Thyroid gland (tissue), 4 donors: Measurements from ENCODE around the gene PARP4.
"Not testable (repeated sequence)": the region's sequence is repeated elsewhere in the genome, so short reads cannot be mapped to it uniquely, and the experiment has no call there.

Experiments
- POLR2A ChIP-seq, 2 donors: fragments of 450-650 bp; IDR thresholded peaks; one replicate each; pipeline ENCODE4 v1.6.1; 2017; ENCODE audit warnings: antibody characterized with exemption in 2 of 2, mild to moderate bottlenecking in 2 of 2, moderate library complexity in 1 of 2
- TF ChIP-seq, protein P1 (sequence below), 6 experiments: fragments of 200-600 bp in 3 of 6; fragments of 450-650 bp in 3 of 6; sonication (generic) in 3 of 6; IDR thresholded peaks; one replicate each; pipeline ENCODE4 v1.5.1; 2016 to 2019; ENCODE audit warnings: antibody characterized with exemption in 6 of 6, mild to moderate bottlenecking in 2 of 6, inconsistent platforms in 1 of 6, moderate library complexity in 1 of 6

DNA sequence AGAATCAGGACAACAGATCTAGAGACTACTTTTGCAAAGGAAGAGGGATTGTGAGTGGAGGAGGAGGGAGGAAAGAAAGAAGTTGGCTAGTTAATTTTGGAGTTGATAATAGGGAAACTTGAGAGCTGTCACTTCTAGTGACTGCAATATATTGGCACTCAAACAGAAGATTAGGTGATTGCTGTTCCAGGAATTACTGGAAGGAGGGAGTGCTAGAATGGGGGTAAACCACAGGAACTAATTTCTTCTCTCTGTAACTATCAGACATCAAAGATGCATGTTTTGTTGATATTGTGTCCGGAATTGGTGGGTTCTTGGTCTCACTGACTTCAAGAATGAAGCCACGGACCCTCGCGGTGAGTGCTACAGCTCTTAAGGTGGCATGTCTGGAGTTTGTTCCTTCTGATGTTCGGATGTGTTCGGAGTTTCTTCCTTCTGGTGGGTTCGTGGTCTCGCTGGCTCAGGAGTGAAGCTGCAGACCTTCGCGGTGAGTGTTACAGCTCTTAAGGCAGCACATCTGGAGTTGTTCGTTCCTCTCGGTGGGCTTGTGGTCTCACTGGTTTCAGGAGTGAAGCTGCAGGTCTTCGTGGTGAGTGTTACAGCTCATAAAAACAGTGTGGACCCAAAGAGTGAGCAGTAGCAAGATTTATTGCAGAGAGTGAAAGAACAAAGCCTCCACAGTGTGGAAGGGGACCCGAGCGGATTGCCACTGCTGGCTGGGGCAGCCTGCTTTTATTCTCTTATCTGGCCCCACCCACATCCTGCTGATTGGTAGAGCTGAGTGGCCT lies 47.0 kb upstream of the PARP4 start:
- TF ChIP-seq, protein P1, sequence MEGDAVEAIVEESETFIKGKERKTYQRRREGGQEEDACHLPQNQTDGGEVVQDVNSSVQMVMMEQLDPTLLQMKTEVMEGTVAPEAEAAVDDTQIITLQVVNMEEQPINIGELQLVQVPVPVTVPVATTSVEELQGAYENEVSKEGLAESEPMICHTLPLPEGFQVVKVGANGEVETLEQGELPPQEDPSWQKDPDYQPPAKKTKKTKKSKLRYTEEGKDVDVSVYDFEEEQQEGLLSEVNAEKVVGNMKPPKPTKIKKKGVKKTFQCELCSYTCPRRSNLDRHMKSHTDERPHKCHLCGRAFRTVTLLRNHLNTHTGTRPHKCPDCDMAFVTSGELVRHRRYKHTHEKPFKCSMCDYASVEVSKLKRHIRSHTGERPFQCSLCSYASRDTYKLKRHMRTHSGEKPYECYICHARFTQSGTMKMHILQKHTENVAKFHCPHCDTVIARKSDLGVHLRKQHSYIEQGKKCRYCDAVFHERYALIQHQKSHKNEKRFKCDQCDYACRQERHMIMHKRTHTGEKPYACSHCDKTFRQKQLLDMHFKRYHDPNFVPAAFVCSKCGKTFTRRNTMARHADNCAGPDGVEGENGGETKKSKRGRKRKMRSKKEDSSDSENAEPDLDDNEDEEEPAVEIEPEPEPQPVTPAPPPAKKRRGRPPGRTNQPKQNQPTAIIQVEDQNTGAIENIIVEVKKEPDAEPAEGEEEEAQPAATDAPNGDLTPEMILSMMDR (IDR thresholded peaks at IDR 0.05) = not testable (repeated sequence)
- not testable (repeated sequence) for TF ChIP-seq POLR2A (IDR thresholded peaks at IDR 0.05)
